SK-N-SH (cell line): ENCODE results near the gene SLC17A5. TPM values are rescaled to one million over a fixed set of nuclear protein-coding genes. Genes with fewer than 3 reads are reported as not detected.

ENCODE experiments used
- CTCF ChIA-PET: fragments of 300-600, 350-600 bp; formaldehyde crosslinking; extraction: SDS; loops from one replicate; lab custom pipeline; 2021; lab: Yijun Ruan, JAX
- POLR2A ChIA-PET: fragments of 350-600 bp; sonication (Branson Sonifier 250); formaldehyde crosslinking; extraction: SDS; loops from one replicate; lab custom pipeline; 2020; ENCODE audit warnings: antibody characterized with exemption, inconsistent platforms; lab: Yijun Ruan, JAX
- DNase-seq: peaks from one replicate; pipeline ENCODE4 v3.0.0; 2012
- H2AFZ ChIP-seq: fragments of 200-600 bp; sonication (generic); 2 replicates; pipeline ENCODE4 v1.8.1; 2016; ENCODE audit warnings: antibody characterized with exemption, mild to moderate bottlenecking, low read depth
- H3F3A ChIP-seq: fragments of 200-600 bp; sonication (generic); replicated peaks from 2 replicates; pipeline ENCODE3; 2016; ENCODE audit warnings: antibody characterized with exemption, mild to moderate bottlenecking; ENCODE audit not compliant: insufficient read depth
- H3K27ac ChIP-seq, 2 experiments: fragments of 200-500 bp in 1 of 2; fragments of 200-600 bp in 1 of 2; sonication (Bioruptor generic) in 1 of 2; sonication (generic), shearing (Covaris generic) in 1 of 2; 2 replicates each; pipeline versions ENCODE4 v1.5.1 to v1.6.1; 2014 to 2016; ENCODE audit warnings: low read depth in 2 of 2, inconsistent platforms in 1 of 2, low read length in 1 of 2, mild to moderate bottlenecking in 1 of 2, mixed read lengths in 1 of 2
- H3K27me3 ChIP-seq: fragments of 200-600 bp; sonication (generic), shearing (Covaris generic); 2 replicates; pipeline ENCODE4 v1.6.1; 2016; ENCODE audit warnings: mixed run types; ENCODE audit not compliant: insufficient read depth
- H3K36me3 ChIP-seq, 2 experiments: fragments of 200-500 bp in 1 of 2; fragments of 200-600 bp in 1 of 2; sonication (Bioruptor generic) in 1 of 2; sonication (generic) in 1 of 2; replicated peaks in 1 of 2; 2 replicates each; pipeline versions ENCODE3 to v1.5.1; 2014 to 2016; ENCODE audit warnings: low read length in 1 of 2, mild to moderate bottlenecking in 1 of 2; ENCODE audit not compliant: insufficient read depth in 2 of 2, control insufficient read depth in 1 of 2
- H3K4me1 ChIP-seq, 2 experiments: fragments of 200-500 bp in 1 of 2; fragments of 200-600 bp in 1 of 2; sonication (Bioruptor generic) in 1 of 2; sonication (generic), shearing (Covaris generic) in 1 of 2; 2 replicates each; pipeline versions ENCODE4 v1.5.1 to v1.6.1; 2014 to 2016; ENCODE audit warnings: low read depth in 1 of 2, low read length in 1 of 2, mixed run types in 1 of 2; ENCODE audit not compliant: insufficient read depth in 2 of 2, control insufficient read depth in 1 of 2
- H3K4me2 ChIP-seq: fragments of 200-600 bp; sonication (generic), shearing (Covaris generic); 2 replicates; pipeline ENCODE4 v1.6.1; 2017; ENCODE audit warnings: mixed run types
- H3K4me3 ChIP-seq, 2 experiments: fragments of 200-500 bp in 1 of 2; fragments of 200-600 bp in 1 of 2; sonication (Bioruptor generic) in 1 of 2; sonication (generic), shearing (Covaris generic) in 1 of 2; 2 replicates each; pipeline versions ENCODE4 v1.5.1 to v1.8.1; 2014 to 2016; ENCODE audit warnings: low read depth in 2 of 2, inconsistent platforms in 1 of 2, low read length in 1 of 2, mild to moderate bottlenecking in 1 of 2, mixed read lengths in 1 of 2, moderate library complexity in 1 of 2
- H3K79me2 ChIP-seq: fragments of 200-600 bp; sonication (generic); 2 replicates; pipeline ENCODE4 v1.8.1; 2017; ENCODE audit warnings: mild to moderate bottlenecking; ENCODE audit not compliant: insufficient read depth
- H3K9ac ChIP-seq: fragments of 200-600 bp; sonication (generic); 2 replicates; pipeline ENCODE4 v1.6.1; 2017; ENCODE audit warnings: mixed run types
- H3K9me2 ChIP-seq: fragments of 200-600 bp; sonication (generic); 2 replicates; pipeline ENCODE4 v1.6.1; 2017; ENCODE audit warnings: mixed run types
- H3K9me3 ChIP-seq: fragments of 200-600 bp; sonication (generic); 2 replicates; pipeline ENCODE4 v1.6.1; 2017; ENCODE audit warnings: mixed run types, mild to moderate bottlenecking, moderate library complexity
- H4K20me1 ChIP-seq: fragments of 200-600 bp; sonication (generic); 2 replicates; pipeline ENCODE4 v1.6.1; 2017; ENCODE audit warnings: mild to moderate bottlenecking, mixed run types; ENCODE audit not compliant: insufficient read depth
- CHD2 ChIP-seq: fragments of 150-350 bp; IDR thresholded peaks from 2 replicates; pipeline ENCODE4 v1.6.1; 2018; ENCODE audit warnings: low read length; ENCODE audit not compliant: partially characterized antibody
- EP300 ChIP-seq, 2 experiments: IDR thresholded peaks; 2 replicates each; pipeline versions ENCODE4 v1.4.0 to v1.6.1; 2012; ENCODE audit warnings: borderline replicate concordance in 1 of 2, low read depth in 1 of 2, low read length in 1 of 2
- EZH2phosphoT487 ChIP-seq: fragments of 200-600 bp; sonication (generic); IDR thresholded peaks from 2 replicates; pipeline ENCODE4 v1.6.1; 2017; ENCODE audit warnings: low read depth, mixed run types, mild to moderate bottlenecking, antibody characterized with exemption, moderate library complexity, borderline replicate concordance
- FOXJ3 ChIP-seq: sonication (generic); formaldehyde crosslinking; IDR thresholded peaks from 2 replicates; pipeline ENCODE4 v1.5.1; 2020; ENCODE audit warnings: mild to moderate bottlenecking, missing genetic modification reagents
- GABPA ChIP-seq: IDR thresholded peaks from 2 replicates; pipeline ENCODE4 v1.4.0; 2012; ENCODE audit warnings: low read depth, mild to moderate bottlenecking
- JUND ChIP-seq: IDR thresholded peaks from 2 replicates; pipeline ENCODE4 v1.4.0; 2012
- MEF2A ChIP-seq: IDR thresholded peaks from 2 replicates; pipeline ENCODE4 v1.4.0; 2012; ENCODE audit warnings: low read depth, borderline replicate concordance
- MXI1 ChIP-seq: IDR thresholded peaks from 2 replicates; pipeline ENCODE4 v1.6.1; 2012; ENCODE audit warnings: mild to moderate bottlenecking, low read depth, low read length, improper control_type of control experiment
- NRF1 ChIP-seq: IDR thresholded peaks from 2 replicates; pipeline ENCODE4 v1.6.1; 2012; ENCODE audit warnings: low read depth, mild to moderate bottlenecking, low read length
- RFX5 ChIP-seq: IDR thresholded peaks from 2 replicates; pipeline ENCODE4 v1.6.1; 2012; ENCODE audit warnings: mild to moderate bottlenecking, improper control_type of control experiment, low read length
- SIN3A ChIP-seq: IDR thresholded peaks from 2 replicates; pipeline ENCODE4 v1.6.1; 2012; ENCODE audit warnings: low read depth, mild to moderate bottlenecking, low read length, moderate library complexity, borderline replicate concordance
- SMC3 ChIP-seq: IDR thresholded peaks from 2 replicates; pipeline ENCODE4 v1.6.1; 2012; ENCODE audit warnings: low read depth, low read length, improper control_type of control experiment
- TCF12 ChIP-seq: IDR thresholded peaks from 2 replicates; pipeline ENCODE4 v1.4.0; 2012
- YY1 ChIP-seq: IDR thresholded peaks from 2 replicates; pipeline ENCODE4 v1.4.0; 2012; ENCODE audit warnings: low read depth, mild to moderate bottlenecking
- ZBTB33 ChIP-seq: IDR thresholded peaks from 2 replicates; pipeline ENCODE4 v1.4.0; 2012; ENCODE audit warnings: low read depth, borderline replicate concordance
- WGBS: methylation state at CpG from one replicate; pipeline ENCODE4 v1.1.6; 2017; ENCODE audit warnings: low lambda C conversion rate; 5-methylcytosine and 5-hydroxymethylcytosine counted together
- polyA plus RNA-seq, 3 experiments: library from polyadenylated mRNA; depleted of rRNA; stranded (reverse); fragments of >200 nt; gene quantifications; 2 replicates each; pipeline ENCODE4 v1.2.3, GENCODE V29; 2012
- TF ChIP-seq, protein P1 (sequence below): IDR thresholded peaks from 2 replicates; pipeline ENCODE4; 2012
- TF ChIP-seq, protein P2 (sequence below): IDR thresholded peaks from 2 replicates; pipeline ENCODE4 v1.4.0; 2012; ENCODE audit warnings: low read depth, borderline replicate concordance
- TF ChIP-seq, protein P3 (sequence below): IDR thresholded peaks from 2 replicates; pipeline ENCODE4 v1.6.1; 2012; ENCODE audit warnings: mild to moderate bottlenecking, low read depth, low read length, moderate library complexity
- TF ChIP-seq, protein P4 (sequence below): fragments of 150-350 bp; IDR thresholded peaks from 2 replicates; pipeline ENCODE4 v1.6.1; 2016; ENCODE audit warnings: mild to moderate bottlenecking, low read depth, low read length

The SLC17A5 gene
- polyA plus RNA-seq, 1 of the 3 experiments (the other 2 are of a cell fraction): 9.2 TPM

GRCh38 chr6:73669005-73669404 is 15.2 kb upstream of the SLC17A5 start:
- Histone ChIP-seq H3K4me2 (no peak overlapping the region), H3K79me2 (no peaks in the 10 kb centered on the region), H3K9me3 (no peaks in the 10 kb centered on the region), H3K36me3 (no peaks in the 10 kb centered on the region), H3K27ac (no peak overlapping the region), H3K4me1 (peaks cover 0 to 13% of the 10 kb centered on the region in 2 experiments; a peak in 3 of 4 replicates), H3K9me2 (no peaks in the 10 kb centered on the region), H4K20me1 (no peaks in the 10 kb centered on the region), H3K9ac (no peak overlapping the region), H3K4me3 (no peak overlapping the region), H3F3A (peaks cover 24% of the 10 kb centered on the region)
- no peak for DNase-seq
- CTCF ChIA-PET: interaction anchor here (0.8 kb wide), 1 partner anchor 1539 kb away, joined by 3 read pairs; no protein-coding TSS in a partner anchor
- 84% methylated on average over 1 of the region's 1 CpG for WGBS
- no peak for TF ChIP-seq JUND
- no peak for TF ChIP-seq RFX5
- TF ChIP-seq, protein P1, sequence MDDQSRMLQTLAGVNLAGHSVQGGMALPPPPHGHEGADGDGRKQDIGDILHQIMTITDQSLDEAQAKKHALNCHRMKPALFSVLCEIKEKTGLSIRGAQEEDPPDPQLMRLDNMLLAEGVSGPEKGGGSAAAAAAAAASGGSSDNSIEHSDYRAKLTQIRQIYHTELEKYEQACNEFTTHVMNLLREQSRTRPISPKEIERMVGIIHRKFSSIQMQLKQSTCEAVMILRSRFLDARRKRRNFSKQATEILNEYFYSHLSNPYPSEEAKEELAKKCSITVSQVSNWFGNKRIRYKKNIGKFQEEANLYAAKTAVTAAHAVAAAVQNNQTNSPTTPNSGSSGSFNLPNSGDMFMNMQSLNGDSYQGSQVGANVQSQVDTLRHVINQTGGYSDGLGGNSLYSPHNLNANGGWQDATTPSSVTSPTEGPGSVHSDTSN: no peak
- TF ChIP-seq SIN3A: no peak
- no peak for TF ChIP-seq CHD2
- no peak for TF ChIP-seq ZBTB33
- TF ChIP-seq, protein P2, sequence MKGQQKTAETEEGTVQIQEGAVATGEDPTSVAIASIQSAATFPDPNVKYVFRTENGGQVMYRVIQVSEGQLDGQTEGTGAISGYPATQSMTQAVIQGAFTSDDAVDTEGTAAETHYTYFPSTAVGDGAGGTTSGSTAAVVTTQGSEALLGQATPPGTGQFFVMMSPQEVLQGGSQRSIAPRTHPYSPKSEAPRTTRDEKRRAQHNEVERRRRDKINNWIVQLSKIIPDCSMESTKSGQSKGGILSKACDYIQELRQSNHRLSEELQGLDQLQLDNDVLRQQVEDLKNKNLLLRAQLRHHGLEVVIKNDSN: no peak
- TF ChIP-seq MXI1: no peak
- no peak for TF ChIP-seq SMC3
- TF ChIP-seq, protein P3, sequence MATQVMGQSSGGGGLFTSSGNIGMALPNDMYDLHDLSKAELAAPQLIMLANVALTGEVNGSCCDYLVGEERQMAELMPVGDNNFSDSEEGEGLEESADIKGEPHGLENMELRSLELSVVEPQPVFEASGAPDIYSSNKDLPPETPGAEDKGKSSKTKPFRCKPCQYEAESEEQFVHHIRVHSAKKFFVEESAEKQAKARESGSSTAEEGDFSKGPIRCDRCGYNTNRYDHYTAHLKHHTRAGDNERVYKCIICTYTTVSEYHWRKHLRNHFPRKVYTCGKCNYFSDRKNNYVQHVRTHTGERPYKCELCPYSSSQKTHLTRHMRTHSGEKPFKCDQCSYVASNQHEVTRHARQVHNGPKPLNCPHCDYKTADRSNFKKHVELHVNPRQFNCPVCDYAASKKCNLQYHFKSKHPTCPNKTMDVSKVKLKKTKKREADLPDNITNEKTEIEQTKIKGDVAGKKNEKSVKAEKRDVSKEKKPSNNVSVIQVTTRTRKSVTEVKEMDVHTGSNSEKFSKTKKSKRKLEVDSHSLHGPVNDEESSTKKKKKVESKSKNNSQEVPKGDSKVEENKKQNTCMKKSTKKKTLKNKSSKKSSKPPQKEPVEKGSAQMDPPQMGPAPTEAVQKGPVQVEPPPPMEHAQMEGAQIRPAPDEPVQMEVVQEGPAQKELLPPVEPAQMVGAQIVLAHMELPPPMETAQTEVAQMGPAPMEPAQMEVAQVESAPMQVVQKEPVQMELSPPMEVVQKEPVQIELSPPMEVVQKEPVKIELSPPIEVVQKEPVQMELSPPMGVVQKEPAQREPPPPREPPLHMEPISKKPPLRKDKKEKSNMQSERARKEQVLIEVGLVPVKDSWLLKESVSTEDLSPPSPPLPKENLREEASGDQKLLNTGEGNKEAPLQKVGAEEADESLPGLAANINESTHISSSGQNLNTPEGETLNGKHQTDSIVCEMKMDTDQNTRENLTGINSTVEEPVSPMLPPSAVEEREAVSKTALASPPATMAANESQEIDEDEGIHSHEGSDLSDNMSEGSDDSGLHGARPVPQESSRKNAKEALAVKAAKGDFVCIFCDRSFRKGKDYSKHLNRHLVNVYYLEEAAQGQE: no peak
- TF ChIP-seq EZH2phosphoT487: no peak
- no peak for TF ChIP-seq FOXJ3 (CRISPR knock-in tag)
- TF ChIP-seq EP300 (IDR thresholded peaks at IDR 0.05; ENCODE audit: borderline replicate concordance in 1 of 2, low read depth in 1 of 2, low read length in 1 of 2): no peak
- TF ChIP-seq, protein P4, sequence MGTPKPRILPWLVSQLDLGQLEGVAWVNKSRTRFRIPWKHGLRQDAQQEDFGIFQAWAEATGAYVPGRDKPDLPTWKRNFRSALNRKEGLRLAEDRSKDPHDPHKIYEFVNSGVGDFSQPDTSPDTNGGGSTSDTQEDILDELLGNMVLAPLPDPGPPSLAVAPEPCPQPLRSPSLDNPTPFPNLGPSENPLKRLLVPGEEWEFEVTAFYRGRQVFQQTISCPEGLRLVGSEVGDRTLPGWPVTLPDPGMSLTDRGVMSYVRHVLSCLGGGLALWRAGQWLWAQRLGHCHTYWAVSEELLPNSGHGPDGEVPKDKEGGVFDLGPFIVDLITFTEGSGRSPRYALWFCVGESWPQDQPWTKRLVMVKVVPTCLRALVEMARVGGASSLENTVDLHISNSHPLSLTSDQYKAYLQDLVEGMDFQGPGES: no peak
- TF ChIP-seq NRF1: no peak
- no peak for TF ChIP-seq YY1
- TF ChIP-seq MEF2A: no peak
- no peak for TF ChIP-seq GABPA
- TF ChIP-seq TCF12: no peak
- TF ChIP-seq, all 33 proteins: peak for 0
- POLR2A ChIA-PET: no interaction called here
- H3K27me3 ChIP-seq: no peaks in the 10 kb centered on the region
- H2AFZ ChIP-seq: no peak overlapping the region
